Heart right ventricle (tissue), 16 donors: ENCODE results near the gene WNT7B. TPM values are rescaled to one million over a fixed set of nuclear protein-coding genes. Genes with fewer than 3 reads are reported as not detected.
A peak's percentile ranks its signal among the peaks of the same experiment; 100 is the strongest.

Experiments
- ATAC-seq, 8 donors: fragments of 200-7000 bp; cut with Tn5 transposase; one replicate each; pipeline ENCODE4 v1.9.1; 2020; ENCODE audit warnings: mild to moderate bottlenecking in 8 of 8, moderate library complexity in 8 of 8, moderate number of reproducible peaks in 1 of 8
- DNase-seq, 2 donors: peaks; one replicate each; pipeline ENCODE4 v3.0.0-alpha.2; 2020
- H3K27ac ChIP-seq, 10 donors: fragments of 200-600 bp; sonication (generic) in 2 of 10; one replicate each; pipeline versions ENCODE4 v1.5.0 to v1.8.0; 2020 to 2022; ENCODE audit warnings: mild to moderate bottlenecking in 3 of 10
- H3K27me3 ChIP-seq, 7 donors: fragments of 200-600 bp; one replicate each; pipeline ENCODE4 v1.8.0; 2021 to 2022; ENCODE audit warnings: mild to moderate bottlenecking in 2 of 7
- H3K36me3 ChIP-seq, 9 donors: fragments of 200-600 bp; sonication (generic) in 1 of 9; one replicate each; pipeline versions ENCODE4 v1.5.0 to v1.8.0; 2020 to 2022; ENCODE audit warnings: mild to moderate bottlenecking in 2 of 9
- H3K4me1 ChIP-seq, 9 donors: fragments of 200-600 bp; sonication (generic) in 1 of 9; one replicate each; pipeline versions ENCODE4 v1.5.0 to v1.8.0; 2020 to 2022; ENCODE audit warnings: mild to moderate bottlenecking in 4 of 9
- H3K4me3 ChIP-seq, 10 donors: fragments of 200-600 bp; sonication (generic) in 2 of 10; one replicate each; pipeline versions ENCODE4 v1.5.0 to v1.8.0; 2020 to 2022; ENCODE audit warnings: mild to moderate bottlenecking in 7 of 10, moderate library complexity in 2 of 10
- H3K9me3 ChIP-seq, 11 donors: fragments of 200-600 bp in 10 of 11; sonication (generic) in 2 of 11; one replicate each; pipeline versions ENCODE4 v1.5.0 to v1.8.0; 2013 to 2022; ENCODE audit warnings: mild to moderate bottlenecking in 2 of 11, control low read depth in 1 of 11, moderate library complexity in 1 of 11
- CTCF ChIP-seq, 9 donors: fragments of 200-600 bp; sonication (generic) in 2 of 9; IDR thresholded peaks; one replicate each; pipeline versions ENCODE4 v1.5.0 to v1.8.0; 2021 to 2022; ENCODE audit warnings: antibody characterized with exemption in 9 of 9, mild to moderate bottlenecking in 5 of 9, moderate library complexity in 1 of 9
- WGBS, 2 donors: extraction: QIAGEN DNeasy Blood & Tissue Kit; methylation state at CpG; one replicate each; pipeline ENCODE4 v1.1.7; 2013; ENCODE audit warnings: inconsistent platforms in 1 of 2; 5-methylcytosine and 5-hydroxymethylcytosine counted together
- intact Hi-C, 10 donors: fragments of 100-400 bp; cut with DNase I; formaldehyde crosslinking; loops; one replicate each; pipeline versions ENCODE4 v1.11.1 to v1.14.2; 2022
- polyA plus RNA-seq, 2 donors: library from polyadenylated mRNA; stranded (reverse); fragments of 200-250 nt; gene quantifications; one replicate each; pipeline ENCODE4 v1.2.3, GENCODE V29; 2013
- total RNA-seq, 10 donors: library from RNA; stranded (reverse); fragmentation: NEBNext Ultra II Directional in 3 of 10; extraction: Animal tissue kit (Norgen Biotek cat#: 25700) in 3 of 10; gene quantifications; one replicate each; pipeline versions ENCODE4 v1.2.1 to v1.2.4, GENCODE V29; 2021 to 2023
- donor health status: Arrhythmogenic right ventricular cardiomyopathy.
- donor health status: ischemic (EF 13 %, LVEDD 7.1; RV severe dilation, severe dysfunction).
- donor health status: healthy with polysubstance abuse.
- donor health status: DM: no; HTN: yes; CAD: no.
- donor health status: DM: no; HTN: no; CAD: no.
- donor health status: ischemic (EF 25% LVEDD 6.9; RV normal size, moderate dysfunction).
- donor health status: ischemic (EF 25% LVEDD 5.7; RV mildly dilated, moderate dysfunction).
- donor health status: healthy.
- donor health status: DM: yes; HTN: yes; CAD: no.
- donor health status: Ischemic cardiomyopathy.
- donor health status: ischemic (EF 35%, LVEDD 5.7; RV mildly dilated, moderate dysfunction).
- donor health status: nonischemic (EF 11% LVEDD 7.7; RV severe dilation, severe dysfunction).
- donor health status: DM: yes; HTN: yes; CAD: no.
- donor health status: PGD.
- donor health status: ischemic (EF 29% LVEDD 5.4; RV normal size, mild dysfunction).
- donor health status: nonischemic (EF 23%, LVEDD 6.1; RV moderate dilation, normal function).

The WNT7B gene
- total and polyA plus RNA-seq, 12 donors: not detected

GRCh38 chr22:45891996-45892621 is 84.9 kb downstream of the WNT7B start:
- no peak for TF ChIP-seq CTCF (IDR thresholded peaks at IDR 0.05)
- H3K4me3 ChIP-seq: no peak overlapping the region
- H3K27ac ChIP-seq: no peak overlapping the region
- H3K9me3 ChIP-seq: no peaks in the 10 kb centered on the region
- intact Hi-C loops: no loop called here
- peak in 1 of 8 donors; percentile 14 for ATAC-seq
- DNase-seq: peak in 1 of 2 donors; percentile 8
- 77 to 79% methylated on average over 22 of the region's 22 CpGs for WGBS, 2 donors
- H3K4me1 ChIP-seq: peaks cover 0 to 8% (median 0%) of the 10 kb centered on the region in 9 donors
- H3K36me3 ChIP-seq: no peaks in the 10 kb centered on the region
- H3K27me3 ChIP-seq: peaks cover 0 to 56% (median 43%) of the 10 kb centered on the region in 7 donors

DNA sequence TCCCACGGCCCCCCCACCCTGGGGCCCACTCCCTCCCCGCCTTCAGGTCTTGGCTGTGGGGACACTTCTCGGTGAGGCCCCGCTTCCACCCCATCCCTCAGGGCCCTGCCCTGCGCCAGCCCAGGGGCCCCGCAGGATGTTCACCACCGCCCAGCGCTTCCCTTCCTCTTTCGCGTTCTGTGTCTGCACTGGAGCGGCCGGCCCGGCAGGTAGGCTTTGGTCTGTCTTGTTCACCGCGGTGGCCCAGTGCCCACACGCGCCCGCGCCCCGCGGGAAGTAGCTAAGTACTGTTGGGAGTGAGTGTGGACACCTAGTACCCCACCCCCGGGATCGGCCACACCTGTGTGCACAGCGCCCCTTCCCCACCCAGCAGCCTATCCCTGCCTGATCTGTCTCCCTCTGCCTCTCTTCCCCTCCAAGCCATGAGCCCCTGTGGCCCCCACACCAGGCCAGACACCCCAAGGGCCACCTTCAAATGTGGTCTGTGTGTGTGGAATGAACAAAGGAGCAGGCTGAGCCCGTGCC is 85.4 kb downstream of the WNT7B start:
- Histone ChIP-seq H3K36me3 (no peaks in the 10 kb centered on the region), H3K27me3 (peaks cover 0 to 58% (median 45%) of the 10 kb centered on the region in 7 donors), H3K9me3 (no peaks in the 10 kb centered on the region), H3K27ac (no peak overlapping the region), H3K4me1 (peaks cover 0 to 8% (median 0%) of the 10 kb centered on the region in 9 donors), H3K4me3 (no peak overlapping the region)
- 71 to 76% methylated on average over 25 of the region's 25 CpGs for WGBS, 2 donors
- TF ChIP-seq CTCF (IDR thresholded peaks at IDR 0.05): no peak
- DNase-seq (peak in 1 of 2 donors; percentile 12), ATAC-seq (no peak)
- intact Hi-C loops: no loop called here

DNA sequence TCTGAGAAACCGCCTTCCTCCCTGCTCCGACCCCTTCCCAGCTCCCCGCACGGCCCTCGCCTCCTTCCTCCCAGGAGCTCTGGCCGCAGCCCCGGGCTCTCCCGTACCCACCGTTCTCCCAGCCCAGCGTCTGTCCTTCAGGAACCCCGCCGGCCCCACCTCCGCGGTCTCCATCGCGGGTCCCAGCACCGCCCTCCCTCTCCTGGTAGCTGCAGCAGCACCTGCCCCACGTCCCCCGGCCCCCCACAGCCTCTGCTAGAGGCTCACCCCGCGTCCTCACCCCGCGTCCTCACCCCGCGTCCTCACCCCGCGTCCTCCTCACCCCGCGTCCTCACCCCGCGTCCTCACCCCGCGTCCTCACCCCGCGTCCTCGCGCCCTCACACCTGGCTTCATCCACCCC is 85.9 kb downstream of the WNT7B start:
- ATAC-seq (no peak), DNase-seq (peak in 1 of 2 donors; percentile 7)
- Histone ChIP-seq H3K4me3 (no peak overlapping the region), H3K9me3 (no peaks in the 10 kb centered on the region), H3K27me3 (peaks cover 0 to 58% (median 41%) of the 10 kb centered on the region in 7 donors), H3K27ac (no peak overlapping the region), H3K36me3 (no peaks in the 10 kb centered on the region), H3K4me1 (peaks cover 0 to 8% (median under 1%) of the 10 kb centered on the region in 9 donors)
- no peak for TF ChIP-seq CTCF (IDR thresholded peaks at IDR 0.05)
- WGBS, 2 donors: 66 to 75% methylated on average over 37 of the region's 37 CpGs
- intact Hi-C loops: no loop called here

DNA sequence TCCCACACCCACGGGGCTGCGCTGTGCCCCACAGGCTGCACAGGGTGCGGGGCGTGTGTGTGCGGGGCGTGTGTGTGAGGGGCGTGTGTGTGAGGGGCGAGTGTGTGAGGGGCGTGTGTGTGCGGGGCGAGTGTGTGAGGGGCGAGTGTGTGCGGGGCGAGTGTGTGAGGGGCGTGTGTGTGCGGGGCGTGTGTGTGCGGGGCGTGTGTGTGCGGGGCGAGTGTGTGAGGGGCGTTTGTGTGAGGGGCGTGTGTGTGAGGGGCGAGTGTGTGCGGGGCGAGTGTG is 86.7 kb downstream of the WNT7B start:
- Histone ChIP-seq H3K27me3 (peaks cover 0 to 58% (median 44%) of the 10 kb centered on the region in 7 donors), H3K4me3 (no peak overlapping the region), H3K4me1 (peaks cover 0 to 15% (median 3%) of the 10 kb centered on the region in 9 donors), H3K36me3 (no peaks in the 10 kb centered on the region), H3K9me3 (no peaks in the 10 kb centered on the region), H3K27ac (no peak overlapping the region)
- ATAC-seq (no peak), DNase-seq (no peak)
- no peak for TF ChIP-seq CTCF (IDR thresholded peaks at IDR 0.05)
- WGBS, 2 donors: 93 to 95% methylated on average over 11 to 26 of the region's 26 CpGs
- intact Hi-C loops: no loop called here
